ENCODE results near the gene ERCC6L2.

The ERCC6L2 gene

GRCh38 chr9:95864852-95865580, 10.5 kb upstream of the ERCC6L2 start:
- H3K4me3 ChIP-seq (ENCODE audit: low read depth, low read length), result no peak overlapping the region
- no peak for DNase-seq (ENCODE audit: low read depth)
- TF ChIP-seq POLR2A (IDR thresholded peaks at IDR 0.05; ENCODE audit: extremely low read depth, insufficient read length) (no peak), MYC (IDR thresholded peaks at IDR 0.05; ENCODE audit: low read depth, low read length) (no peak), MAX (IDR thresholded peaks at IDR 0.05; ENCODE audit: low read depth, low read length) (no peak), CTCF (IDR thresholded peaks at IDR 0.05; ENCODE audit: low read depth, low read length) (no peak)

- DNase-seq (ENCODE audit: low read depth), result peak; percentile 11
- TF ChIP-seq MYC (IDR thresholded peaks at IDR 0.05; ENCODE audit: low read depth, low read length) (no peak), MAX (IDR thresholded peaks at IDR 0.05; ENCODE audit: low read depth, low read length) (no peak), POLR2A (IDR thresholded peaks at IDR 0.05; ENCODE audit: extremely low read depth, insufficient read length) (no peak), CTCF (IDR thresholded peaks at IDR 0.05; ENCODE audit: low read depth, low read length) (no peak)
Measured at GRCh38 chr9:95870352-95870751, 5.1 kb upstream of the ERCC6L2 start.

GRCh38 chr9:95870906-95871305, 4.6 kb upstream of the ERCC6L2 start:
- H3K4me3 ChIP-seq (ENCODE audit: low read depth, low read length), result no peak overlapping the region
- no peak for TF ChIP-seq POLR2A (IDR thresholded peaks at IDR 0.05; ENCODE audit: extremely low read depth, insufficient read length)
- no peak for TF ChIP-seq MYC (IDR thresholded peaks at IDR 0.05; ENCODE audit: low read depth, low read length)
- TF ChIP-seq MAX (IDR thresholded peaks at IDR 0.05; ENCODE audit: low read depth, low read length), result no peak
- no peak for TF ChIP-seq CTCF (IDR thresholded peaks at IDR 0.05; ENCODE audit: low read depth, low read length)

More at GRCh38 chr9:95870352-95870751, 5.1 kb upstream of the ERCC6L2 start:
- no peak overlapping the region for H3K4me3 ChIP-seq (ENCODE audit: low read depth, low read length)

GRCh38 chr9:95874303-95874988, 1.0 kb upstream of the ERCC6L2 start:
- no peak overlapping the region for H3K4me3 ChIP-seq (ENCODE audit: low read depth, low read length)
- TF ChIP-seq MAX (IDR thresholded peaks at IDR 0.05; ENCODE audit: low read depth, low read length) (no peak), CTCF (IDR thresholded peaks at IDR 0.05; ENCODE audit: low read depth, low read length) (no peak), MYC (IDR thresholded peaks at IDR 0.05; ENCODE audit: low read depth, low read length) (no peak), POLR2A (IDR thresholded peaks at IDR 0.05; ENCODE audit: extremely low read depth, insufficient read length) (no peak)
- DNase-seq (ENCODE audit: low read depth), result no peak

More at GRCh38 chr9:95870906-95871305, 4.6 kb upstream of the ERCC6L2 start:
- no peak for DNase-seq (ENCODE audit: low read depth)

- H3K4me3 ChIP-seq (ENCODE audit: low read depth, low read length), result no peak overlapping the region
- DNase-seq (ENCODE audit: low read depth), result peak; percentile 59
- TF ChIP-seq MAX (IDR thresholded peaks at IDR 0.05; ENCODE audit: low read depth, low read length), result no peak
- no peak for TF ChIP-seq MYC (IDR thresholded peaks at IDR 0.05; ENCODE audit: low read depth, low read length)
- no peak for TF ChIP-seq POLR2A (IDR thresholded peaks at IDR 0.05; ENCODE audit: extremely low read depth, insufficient read length)
- TF ChIP-seq CTCF (IDR thresholded peaks at IDR 0.05; ENCODE audit: low read depth, low read length), result no peak
Measured at GRCh38 chr9:95874989-95875304, 544 bp upstream of the ERCC6L2 start.

All from NB4 (cell line).